Activated T-cell treated with anti-CD3 and anti-CD28 coated beads, Interleukin-2, amount 50 U/mL, for 4 hours (primary cell): ENCODE results near the gene C17orf50. TPM values are rescaled to one million over a fixed set of nuclear protein-coding genes. Genes with fewer than 3 reads are reported as not detected.
"Not testable (repeated sequence)": the region's sequence is repeated elsewhere in the genome, so short reads cannot be mapped to it uniquely, and the experiment has no call there.

ENCODE experiments used
- ATAC-seq, 2 donors: fragments of 200-7000 bp; cut with Tn5 transposase; one replicate each; pipeline ENCODE4 v1.10.0; 2021
- DNase-seq: peaks from one replicate; pipeline ENCODE4 v3.0.0-alpha.2; 2020
- H3K27me3 Mint-ChIP-seq: one replicate; pipeline ENCODE4 v1.8.0; 2021; ENCODE audit warnings: low read depth, mixed read lengths
- H3K36me3 Mint-ChIP-seq: one replicate; pipeline ENCODE4 v1.8.0; 2022; ENCODE audit warnings: mixed read lengths; ENCODE audit not compliant: insufficient read depth
- H3K4me1 Mint-ChIP-seq: one replicate; pipeline ENCODE4 v1.8.0; 2021; ENCODE audit warnings: low read depth, mixed read lengths
- H3K4me3 Mint-ChIP-seq: one replicate; pipeline ENCODE4 v1.8.0; 2021; ENCODE audit warnings: mild to moderate bottlenecking, moderate library complexity, mixed read lengths
- H3K9me3 Mint-ChIP-seq: one replicate; pipeline ENCODE4 v1.8.0; 2021; ENCODE audit warnings: mixed read lengths
- total RNA-seq, 3 donors: library from RNA; stranded (reverse); gene quantifications; one replicate each; pipeline ENCODE4 v1.2.1, GENCODE V29; 2021

C17orf50 gene
- total RNA-seq, 3 donors from 2014 or later = not detected

GRCh38 chr17:35742896-35743477 lies 17.7 kb upstream of the C17orf50 start:
- no peaks in the 10 kb centered on the region for H3K9me3 Mint-ChIP-seq
- ATAC-seq (no peak), DNase-seq (no peak)
- peaks cover 36% of the 10 kb centered on the region for H3K27me3 Mint-ChIP-seq
- H3K4me3 Mint-ChIP-seq = no peak overlapping the region
- peaks cover 5% of the 10 kb centered on the region for H3K4me1 Mint-ChIP-seq
- no peaks in the 10 kb centered on the region for H3K36me3 Mint-ChIP-seq

GRCh38 chr17:35743626-35744328 lies 16.9 kb upstream of the C17orf50 start:
- no peaks in the 10 kb centered on the region for H3K9me3 Mint-ChIP-seq
- ATAC-seq (no peak), DNase-seq (no peak)
- H3K36me3 Mint-ChIP-seq = no peaks in the 10 kb centered on the region
- no peak overlapping the region for H3K4me3 Mint-ChIP-seq
- peaks cover 43% of the 10 kb centered on the region for H3K27me3 Mint-ChIP-seq
- peaks cover 9% of the 10 kb centered on the region for H3K4me1 Mint-ChIP-seq

GRCh38 chr17:35744830-35745229 lies 15.9 kb upstream of the C17orf50 start:
- Mint-ChIP-seq H3K9me3 (no peaks in the 10 kb centered on the region), H3K36me3 (no peaks in the 10 kb centered on the region), H3K4me3 (no peak overlapping the region), H3K27me3 (peaks cover 50% of the 10 kb centered on the region), H3K4me1 (peaks cover 11% of the 10 kb centered on the region)
- no peak for ATAC-seq
- DNase-seq = no peak

- ATAC-seq (no peak), DNase-seq (no peak)
- peaks cover 14% of the 10 kb centered on the region for H3K4me1 Mint-ChIP-seq
- H3K9me3 Mint-ChIP-seq = no peaks in the 10 kb centered on the region
- no peak overlapping the region for H3K4me3 Mint-ChIP-seq
- H3K36me3 Mint-ChIP-seq = no peaks in the 10 kb centered on the region
- H3K27me3 Mint-ChIP-seq = peaks cover 49% of the 10 kb centered on the region
These were observed 15.4 kb upstream of the C17orf50 start for GRCh38 chr17:35745246-35745645.

- H3K4me3 Mint-ChIP-seq = no peak overlapping the region
- no peaks in the 10 kb centered on the region for H3K9me3 Mint-ChIP-seq
- H3K4me1 Mint-ChIP-seq = peaks cover 17% of the 10 kb centered on the region
- no peaks in the 10 kb centered on the region for H3K36me3 Mint-ChIP-seq
- ATAC-seq (no peak), DNase-seq (no peak)
- H3K27me3 Mint-ChIP-seq = peaks cover 52% of the 10 kb centered on the region
These were observed 14.9 kb upstream of the C17orf50 start for GRCh38 chr17:35745749-35746320.

GRCh38 chr17:35747540-35748017 lies 13.1 kb upstream of the C17orf50 start:
- Mint-ChIP-seq H3K4me3 (no peak overlapping the region), H3K36me3 (no peaks in the 10 kb centered on the region), H3K27me3 (peaks cover 51% of the 10 kb centered on the region), H3K4me1 (peaks cover 13% of the 10 kb centered on the region), H3K9me3 (no peaks in the 10 kb centered on the region)
- peak; percentile 76 for DNase-seq
- ATAC-seq = peak; percentile 88 to 93

GRCh38 chr17:35748341-35748841 lies 12.3 kb upstream of the C17orf50 start:
- Mint-ChIP-seq H3K27me3 (peaks cover 50% of the 10 kb centered on the region), H3K36me3 (no peaks in the 10 kb centered on the region), H3K4me1 (peaks cover 13% of the 10 kb centered on the region), H3K9me3 (no peaks in the 10 kb centered on the region), H3K4me3 (no peak overlapping the region)
- ATAC-seq (no peak), DNase-seq (no peak)

- DNase-seq (no peak), ATAC-seq (no peak)
- no peaks in the 10 kb centered on the region for H3K36me3 Mint-ChIP-seq
- H3K4me1 Mint-ChIP-seq = peaks cover 13% of the 10 kb centered on the region
- H3K27me3 Mint-ChIP-seq = peaks cover 45% of the 10 kb centered on the region
- no peaks in the 10 kb centered on the region for H3K9me3 Mint-ChIP-seq
- no peak overlapping the region for H3K4me3 Mint-ChIP-seq
These were observed 11.7 kb upstream of the C17orf50 start for GRCh38 chr17:35748979-35749378.

- Mint-ChIP-seq H3K36me3 (no peaks in the 10 kb centered on the region), H3K4me3 (no peak overlapping the region), H3K4me1 (peaks cover 13% of the 10 kb centered on the region), H3K9me3 (no peaks in the 10 kb centered on the region), H3K27me3 (peaks cover 40% of the 10 kb centered on the region)
- ATAC-seq (peak in 1 of 2 donors; percentile 17), DNase-seq (no peak)
These were observed 10.9 kb upstream of the C17orf50 start for GRCh38 chr17:35749560-35750412.

GRCh38 chr17:35750526-35751395 lies 9.9 kb upstream of the C17orf50 start:
- ATAC-seq = no peak
- no peak for DNase-seq
- no peaks in the 10 kb centered on the region for H3K36me3 Mint-ChIP-seq
- peaks cover 13% of the 10 kb centered on the region for H3K4me1 Mint-ChIP-seq
- H3K9me3 Mint-ChIP-seq = no peaks in the 10 kb centered on the region
- H3K4me3 Mint-ChIP-seq = no peak overlapping the region
- H3K27me3 Mint-ChIP-seq = peaks cover 40% of the 10 kb centered on the region

GRCh38 chr17:35751541-35751940 lies 9.1 kb upstream of the C17orf50 start:
- Mint-ChIP-seq H3K27me3 (peaks cover 40% of the 10 kb centered on the region), H3K4me1 (peaks cover 13% of the 10 kb centered on the region)
- not testable (repeated sequence) for H3K9me3 Mint-ChIP-seq

GRCh38 chr17:35752471-35752870 lies 8.2 kb upstream of the C17orf50 start:
- Mint-ChIP-seq H3K36me3 (no peaks in the 10 kb centered on the region), H3K4me3 (no peak overlapping the region), H3K4me1 (peaks cover 13% of the 10 kb centered on the region)

More at GRCh38 chr17:35751541-35751940, 9.1 kb upstream of the C17orf50 start:
- H3K36me3 Mint-ChIP-seq, ATAC-seq, DNase-seq, H3K4me3 Mint-ChIP-seq: not testable (repeated sequence)

GRCh38 chr17:35752945-35753764 lies 7.5 kb upstream of the C17orf50 start, which contains the start of gene GAS2L2:
GAS2L2 (minus strand) TSS chr17:35753239; CDS start chr17:35752850, 389 bp downstream.
- Mint-ChIP-seq H3K4me3 (no peak within 1 kb of the TSS), H3K36me3 (no peaks in the 10 kb centered on the region), H3K4me1 (peaks cover 13% of the 10 kb centered on the region), H3K9me3 (no peaks in the 10 kb centered on the region), H3K27me3 (peaks cover 39% of the 10 kb centered on the region)
- DNase-seq = no peak
- no peak for ATAC-seq

More at GRCh38 chr17:35752471-35752870, 8.2 kb upstream of the C17orf50 start:
- ATAC-seq (no peak), DNase-seq (no peak)
- no peaks in the 10 kb centered on the region for H3K9me3 Mint-ChIP-seq
- peaks cover 40% of the 10 kb centered on the region for H3K27me3 Mint-ChIP-seq
